NCI-H2196 (cell line): ENCODE data around the gene TCP11X2.
"Not testable (repeated sequence)": the region's sequence is repeated elsewhere in the genome, so short reads cannot be mapped to it uniquely, and the experiment has no call there.

Experiments used
- DNase-seq: peaks from one replicate; lab custom pipeline; 2025; ENCODE audit not compliant: unreplicated experiment; lab: John Stamatoyannopoulos, UW

Gene TCP11X2

DNA sequence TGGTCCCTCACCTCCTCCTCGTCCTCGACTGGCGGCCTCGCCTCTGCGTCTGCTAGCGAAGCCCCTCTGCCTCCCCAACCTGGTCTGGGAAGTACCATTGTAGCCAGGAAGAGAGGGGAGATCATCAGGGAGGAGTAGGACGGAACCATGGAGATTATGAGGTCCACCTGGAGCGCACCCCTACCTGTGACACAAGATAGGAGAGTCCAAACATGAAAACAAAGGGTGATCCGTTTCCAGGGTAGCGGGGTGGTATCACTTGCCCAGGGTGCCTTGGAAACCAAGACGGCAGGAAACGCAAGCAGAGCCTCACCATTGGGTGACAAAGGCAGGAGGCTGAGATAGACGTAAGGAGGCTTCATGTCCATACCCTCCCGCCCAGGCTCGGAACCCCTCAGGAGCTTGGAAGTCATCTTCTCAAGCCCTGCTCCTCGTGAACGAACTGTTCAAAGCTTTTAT lies at the start of gene TCP11X2:
TCP11X2 (minus strand) TSS at position 51 of the 459 bp plus-strand sequence.
- not testable (repeated sequence) for DNase-seq

DNA sequence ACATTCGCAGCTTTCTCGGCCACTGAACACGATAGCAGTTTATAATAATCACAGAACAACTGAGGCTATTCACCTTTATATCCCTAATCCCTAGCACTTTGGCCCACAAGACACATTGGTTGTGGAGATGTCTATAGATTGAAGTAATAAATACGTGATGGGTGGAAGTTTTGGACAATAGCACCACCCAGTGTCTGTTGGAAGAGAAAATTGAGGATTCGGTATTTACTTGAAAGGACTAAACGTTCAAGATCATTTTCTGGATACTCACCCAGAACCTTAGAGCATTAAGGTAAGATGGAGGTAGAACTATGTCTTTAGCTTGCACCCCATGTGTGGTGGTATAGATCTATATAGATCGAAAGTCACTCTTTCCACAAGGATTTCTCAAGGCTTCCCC lies 45.7 kb upstream of the TCP11X2 start:
- DNase-seq = peak; percentile 0

DNA sequence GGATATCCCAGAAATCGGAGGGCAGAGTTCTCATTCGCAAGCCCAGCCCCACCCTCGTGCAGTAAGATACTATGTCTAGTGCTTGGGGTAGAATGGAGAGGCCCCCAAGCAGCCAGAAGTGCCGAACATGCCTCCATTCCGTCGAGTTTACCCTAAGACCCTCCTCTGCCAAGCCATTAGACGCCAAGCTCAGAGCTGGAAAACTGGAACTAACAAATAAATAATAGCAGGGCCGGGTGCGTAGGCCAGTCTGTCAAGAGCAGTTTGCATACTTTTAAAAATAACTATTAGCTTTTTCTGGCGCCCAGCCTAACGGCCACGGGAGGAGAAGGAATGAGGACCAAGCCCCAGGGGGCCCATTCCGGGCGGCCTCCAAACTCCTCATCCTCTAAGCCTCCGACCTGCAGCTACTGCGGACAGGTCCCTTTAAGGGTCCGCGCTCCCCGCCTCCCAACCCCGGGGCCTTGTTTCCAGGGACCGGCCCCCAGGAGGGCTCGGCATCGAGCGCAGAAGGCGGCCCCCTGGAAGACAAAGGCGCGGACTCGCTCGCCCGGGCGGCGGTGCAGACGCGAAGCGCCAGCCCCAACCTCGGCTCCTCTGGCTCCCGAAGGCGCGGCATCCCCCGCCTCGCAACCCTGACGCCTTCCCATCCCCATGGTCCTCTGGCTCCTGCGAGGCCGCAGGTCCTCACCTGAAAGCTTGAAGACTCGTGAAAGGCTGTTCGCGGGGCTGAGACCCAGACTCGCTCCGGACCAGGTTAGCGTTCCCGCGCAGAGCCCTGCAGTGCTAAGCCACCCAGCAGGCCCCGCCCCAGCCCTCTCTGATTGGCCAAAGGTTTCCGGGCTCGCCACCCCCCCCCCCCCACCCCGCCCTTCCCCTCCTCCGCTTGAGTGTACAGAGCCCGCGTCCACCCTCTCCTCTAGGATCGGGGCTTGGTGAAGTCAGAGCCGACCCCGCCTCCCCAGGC lies 44.6 kb upstream of the TCP11X2 start, which contains the start of gene TMSB15A:
TMSB15A (minus strand) TSS at position 765 of the 967 bp plus-strand sequence.
- peak; percentile 39 for DNase-seq

DNA sequence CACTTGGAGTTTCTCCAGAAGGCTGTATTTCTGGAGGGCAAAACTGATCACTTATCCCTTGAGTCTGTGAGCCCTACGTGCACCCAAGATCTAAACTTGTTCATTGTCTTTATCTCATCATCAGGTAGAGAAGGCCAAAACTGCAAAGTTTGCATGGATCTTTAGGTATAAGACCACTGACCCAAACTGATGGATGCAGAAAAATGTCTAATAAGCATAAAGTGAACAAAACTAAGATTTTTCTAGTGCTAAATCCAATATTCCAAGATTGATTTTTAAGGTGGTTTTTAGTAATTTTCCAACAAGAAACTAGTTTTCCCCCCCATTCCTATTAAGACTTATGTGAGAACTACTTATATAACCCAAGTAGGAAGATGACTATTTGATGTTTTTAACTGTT lies 42.9 kb upstream of the TCP11X2 start:
- no peak for DNase-seq

DNA sequence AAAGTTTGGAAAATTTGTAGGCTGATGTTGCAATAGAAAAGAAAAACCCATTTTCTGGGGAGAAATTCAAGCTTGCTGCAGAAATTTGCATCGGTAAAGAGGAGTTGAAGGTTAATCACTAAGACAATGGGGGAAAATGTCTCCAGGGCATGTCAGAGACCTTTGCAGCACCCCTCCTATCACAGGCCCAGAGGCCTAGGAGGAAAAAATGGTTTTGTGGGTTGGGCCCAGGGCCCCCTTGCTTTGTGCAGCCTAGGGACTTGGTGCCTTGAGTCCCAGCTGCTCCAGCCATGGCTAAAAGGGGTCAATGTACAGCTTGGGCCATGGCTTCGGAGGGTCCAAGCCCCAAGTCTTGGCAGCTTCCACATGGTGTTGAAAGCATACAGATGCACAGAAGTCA lies 27.1 kb upstream of the TCP11X2 start:
- no peak for DNase-seq

DNA sequence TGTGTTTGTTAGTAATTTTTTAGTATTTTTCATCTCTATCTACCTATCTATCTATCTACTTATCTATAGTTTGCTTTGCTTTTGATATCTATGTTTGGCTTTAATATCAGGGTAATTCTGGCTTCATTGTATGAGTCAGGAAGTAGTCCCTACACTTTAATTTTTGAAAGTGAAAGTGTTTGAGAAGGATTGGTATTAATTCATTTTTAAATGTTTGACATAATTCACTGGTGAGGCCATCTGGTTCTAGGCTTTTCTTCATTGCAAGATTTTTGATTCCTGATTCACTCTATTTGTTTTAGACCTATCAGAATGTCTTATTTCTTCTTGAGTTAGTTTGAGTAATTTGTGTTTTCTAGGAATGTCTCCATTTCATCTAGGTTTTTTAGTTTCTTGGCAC lies 20.2 kb upstream of the TCP11X2 start:
- DNase-seq = no peak

DNA sequence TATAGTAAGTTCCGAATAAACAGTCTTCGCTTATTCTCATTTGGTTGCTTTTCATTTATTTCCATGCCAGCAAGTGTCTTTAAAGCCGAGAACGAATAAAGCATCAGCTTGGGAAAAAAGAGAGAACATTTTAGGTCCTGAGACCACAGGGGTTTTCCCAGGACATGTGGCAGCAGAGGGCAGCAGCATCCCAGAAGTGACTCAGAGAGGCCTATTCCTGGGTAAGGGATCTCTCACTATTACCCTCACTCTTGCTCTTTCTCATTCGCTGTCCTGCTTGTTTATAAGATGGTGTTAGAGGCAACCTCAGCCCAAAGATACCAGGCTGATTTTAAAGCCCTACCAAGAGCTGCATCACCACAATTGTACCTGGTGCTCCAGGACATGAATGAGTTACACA lies 7.2 kb upstream of the TCP11X2 start:
- DNase-seq = not testable (repeated sequence)

DNA sequence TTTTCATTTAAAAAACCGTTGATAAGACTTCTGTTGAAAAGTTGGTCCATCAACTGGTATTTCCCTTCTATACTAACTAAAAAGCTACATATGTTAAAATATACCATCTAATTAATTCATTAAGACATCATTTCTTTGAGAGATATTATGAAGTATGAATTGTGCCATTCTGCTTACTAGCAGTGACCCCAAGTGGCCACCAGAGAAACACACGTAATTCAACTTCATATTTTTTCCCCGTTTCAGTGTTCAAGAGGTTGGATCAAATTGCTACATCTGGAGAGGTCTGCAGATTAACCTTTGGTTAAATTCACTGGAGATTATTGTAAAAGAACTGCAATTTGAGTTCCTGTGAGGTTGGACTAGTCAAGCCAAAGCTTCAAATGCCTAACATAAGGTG lies 1.4 kb downstream of the TCP11X2 start:
- not testable (repeated sequence) for DNase-seq

DNA sequence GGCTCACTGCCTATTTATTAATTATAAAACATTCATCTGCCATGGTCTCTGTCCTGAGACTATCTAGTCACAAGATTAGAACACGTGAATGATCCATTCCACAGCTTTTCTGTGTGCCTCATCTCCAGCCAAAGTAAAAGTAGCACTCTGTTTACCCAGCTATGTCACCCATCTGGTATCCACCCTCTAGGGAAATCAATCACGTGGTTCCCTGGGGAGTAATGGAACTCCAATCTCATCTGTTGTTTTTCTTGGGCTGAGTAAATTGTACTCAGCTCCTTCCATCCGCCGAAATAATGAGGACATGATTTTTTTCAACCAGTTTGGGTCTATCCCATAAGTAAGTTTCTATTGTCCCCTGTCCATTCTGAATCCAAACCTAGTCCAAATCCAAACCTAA lies 13.0 kb downstream of the TCP11X2 start:
- not testable (repeated sequence) for DNase-seq

DNA sequence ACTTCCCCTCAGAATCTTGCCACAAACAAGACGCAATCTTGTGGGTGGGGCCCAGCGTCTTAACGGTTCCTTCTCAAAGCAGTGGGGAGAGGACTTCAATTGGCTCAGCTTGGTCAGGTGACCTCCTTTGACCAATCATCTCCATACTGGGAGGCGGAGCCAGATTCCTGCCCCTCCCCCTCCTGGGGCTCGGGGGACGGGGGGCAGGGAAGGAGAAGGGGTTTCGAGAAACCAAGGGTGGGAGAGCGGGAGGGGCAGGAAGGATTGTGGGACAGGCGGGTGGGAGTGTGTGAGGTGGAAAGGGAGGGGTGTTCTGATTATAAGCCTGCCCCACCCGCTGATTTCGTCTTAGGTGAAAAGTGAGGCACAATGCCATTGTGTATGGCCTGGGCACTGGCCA lies 31.7 kb downstream of the TCP11X2 start, which contains the start of gene NXF2B:
NXF2B (minus strand) TSS at position 101 of the 400 bp plus-strand sequence. CDS start 59,972 bp downstream, outside the sequence.
- not testable (repeated sequence) for DNase-seq

DNA sequence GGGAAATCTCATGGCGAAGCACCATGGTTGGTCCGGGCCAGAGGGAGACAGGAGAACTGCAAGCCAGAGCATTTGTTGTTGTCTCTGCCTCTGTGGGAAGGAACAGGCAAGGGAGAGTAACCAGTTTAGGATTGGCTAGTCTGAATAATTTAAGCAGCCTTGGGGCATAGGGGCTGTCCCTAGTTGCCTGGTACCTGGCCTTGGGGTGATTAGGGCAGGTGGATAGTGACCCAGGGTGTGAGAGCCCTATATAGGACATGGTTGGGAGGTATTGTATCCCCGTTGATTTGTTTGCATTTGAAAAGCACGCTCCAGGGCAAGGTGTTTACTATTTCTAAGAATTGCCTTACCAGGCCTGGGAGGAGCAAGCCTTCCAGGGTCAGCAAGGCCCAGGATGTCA lies 57.1 kb downstream of the TCP11X2 start:
- DNase-seq = not testable (repeated sequence)
